Measurements from ENCODE around the gene M1AP.

DNA sequence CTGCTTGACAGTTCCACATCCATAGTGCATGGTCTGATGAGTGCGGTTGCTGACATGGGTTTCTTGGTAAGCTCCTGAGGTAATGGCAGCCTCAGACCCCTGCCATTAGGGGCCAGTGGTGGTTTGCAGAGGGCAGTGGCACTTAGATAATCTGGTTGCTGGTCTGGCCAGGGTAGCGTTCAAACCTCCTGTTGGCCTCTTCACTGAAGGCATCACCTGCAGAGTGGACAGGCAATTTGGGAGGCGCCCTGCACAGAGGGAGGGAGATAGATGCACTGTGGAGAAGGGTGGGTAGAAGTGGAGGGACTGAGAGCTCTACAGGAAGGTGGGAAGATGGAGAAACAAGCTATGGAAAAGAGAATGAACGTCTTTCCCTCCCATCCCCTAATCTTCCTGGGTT, 114.7 kb downstream of the M1AP start:
- TF ChIP-seq, protein P1, sequence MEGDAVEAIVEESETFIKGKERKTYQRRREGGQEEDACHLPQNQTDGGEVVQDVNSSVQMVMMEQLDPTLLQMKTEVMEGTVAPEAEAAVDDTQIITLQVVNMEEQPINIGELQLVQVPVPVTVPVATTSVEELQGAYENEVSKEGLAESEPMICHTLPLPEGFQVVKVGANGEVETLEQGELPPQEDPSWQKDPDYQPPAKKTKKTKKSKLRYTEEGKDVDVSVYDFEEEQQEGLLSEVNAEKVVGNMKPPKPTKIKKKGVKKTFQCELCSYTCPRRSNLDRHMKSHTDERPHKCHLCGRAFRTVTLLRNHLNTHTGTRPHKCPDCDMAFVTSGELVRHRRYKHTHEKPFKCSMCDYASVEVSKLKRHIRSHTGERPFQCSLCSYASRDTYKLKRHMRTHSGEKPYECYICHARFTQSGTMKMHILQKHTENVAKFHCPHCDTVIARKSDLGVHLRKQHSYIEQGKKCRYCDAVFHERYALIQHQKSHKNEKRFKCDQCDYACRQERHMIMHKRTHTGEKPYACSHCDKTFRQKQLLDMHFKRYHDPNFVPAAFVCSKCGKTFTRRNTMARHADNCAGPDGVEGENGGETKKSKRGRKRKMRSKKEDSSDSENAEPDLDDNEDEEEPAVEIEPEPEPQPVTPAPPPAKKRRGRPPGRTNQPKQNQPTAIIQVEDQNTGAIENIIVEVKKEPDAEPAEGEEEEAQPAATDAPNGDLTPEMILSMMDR (IDR thresholded peaks at IDR 0.05; ENCODE audit: insufficient read depth, low read depth, low read length), result no peak
- no peak for TF ChIP-seq EZH2 (IDR thresholded peaks at IDR 0.05; ENCODE audit: insufficient read depth, low read length)

All from astrocyte (in vitro differentiated cells and primary cell).